Prostate gland (tissue), 2 donors: Measurements from ENCODE around the gene XPO6. TPM values are rescaled to one million over a fixed set of nuclear protein-coding genes. Genes with fewer than 3 reads are reported as not detected.

ENCODE experiments used
- DNase-seq: peaks from one replicate; pipeline ENCODE4 v3.0.0-alpha.2; 2019; ENCODE audit warnings: low spot score
- H3K27ac ChIP-seq, 2 donors: fragments of 200-600 bp; sonication (generic); 2 replicates each; pipeline ENCODE4 v1.5.1; 2017 to 2019
- H3K27me3 ChIP-seq: fragments of 200-600 bp; sonication (generic); replicated peaks from 2 replicates; pipeline ENCODE4 v1.5.1; 2019; ENCODE audit not compliant: insufficient read depth
- H3K36me3 ChIP-seq, 2 donors: fragments of 200-600 bp; sonication (generic); 1 replicate in 1 of 2; 2 replicates in 1 of 2; pipeline versions ENCODE4 v1.5.1 to v1.8.1; 2017 to 2019
- H3K4me1 ChIP-seq: fragments of 200-600 bp; sonication (generic); replicated peaks from 2 replicates; pipeline ENCODE4 v1.5.1; 2019
- H3K4me3 ChIP-seq, 2 donors: fragments of 200-600 bp; sonication (generic); 2 replicates each; pipeline ENCODE4 v1.5.1; 2017 to 2019
- H3K9me3 ChIP-seq: fragments of 200-600 bp; sonication (generic); 2 replicates; pipeline ENCODE4 v1.5.1; 2017
- CTCF ChIP-seq, 4 experiments: fragments of 200-600 bp in 2 of 4; fragments of 450-650 bp in 2 of 4; sonication (generic) in 2 of 4; IDR thresholded peaks; 1 replicate in 3 of 4; 2 replicates in 1 of 4; pipeline ENCODE4 v1.5.1; 2016 to 2019; ENCODE audit warnings: antibody characterized with exemption in 4 of 4, mild to moderate bottlenecking in 2 of 4, moderate library complexity in 2 of 4
- POLR2A ChIP-seq: fragments of 450-650 bp; IDR thresholded peaks from one replicate; pipeline ENCODE4 v1.6.1; 2016; ENCODE audit warnings: antibody characterized with exemption, mild to moderate bottlenecking
- POLR2AphosphoS5 ChIP-seq: sonication (generic); formaldehyde crosslinking; IDR thresholded peaks from one replicate; pipeline ENCODE4 v1.6.1; 2017; ENCODE audit warnings: antibody characterized with exemption
- whole genome bisulfite sequencing: methylation state at CpG from one replicate; pipeline ENCODE4 v1.1.5; 2018; 5-methylcytosine and 5-hydroxymethylcytosine counted together
- intact Hi-C: fragments of 100-400 bp; cut with DNase I; formaldehyde crosslinking; loops from one replicate; pipeline ENCODE4 v1.14.2; 2022
- total RNA-seq, 2 donors: library from RNA; depleted of rRNA; stranded (reverse); fragments of >200 nt; gene quantifications; one replicate each; pipeline ENCODE4 v1.1.0, GENCODE V29; 2016

Gene XPO6
- total RNA-seq, 2 donors from 2014 or later = 51.1 to 145 TPM

GRCh38 chr16:28126684-28127620, 84.8 kb downstream of the XPO6 start:
- H3K4me1 ChIP-seq = no peaks in the 10 kb centered on the region
- H3K27me3 ChIP-seq = no peaks in the 10 kb centered on the region
- DNase-seq = no peak
- H3K9me3 ChIP-seq = no peaks in the 10 kb centered on the region
- H3K36me3 ChIP-seq = peaks cover 0 to 4% of the 10 kb centered on the region in 2 donors
- no peak overlapping the region for H3K27ac ChIP-seq
- TF ChIP-seq POLR2AphosphoS5 = peak; percentile 32
- TF ChIP-seq CTCF (IDR thresholded peaks at IDR 0.05) = no peak
- no peak overlapping the region for H3K4me3 ChIP-seq
- intact Hi-C loops = no loop called here
- 88% methylated on average over 14 of the region's 14 CpGs for WGBS

GRCh38 chr16:28125592-28125991, 86.2 kb downstream of the XPO6 start:
- Histone ChIP-seq H3K27me3 (no peaks in the 10 kb centered on the region), H3K27ac (no peak overlapping the region), H3K4me1 (no peaks in the 10 kb centered on the region), H3K36me3 (peaks cover 0 to 4% of the 10 kb centered on the region in 2 donors), H3K9me3 (no peaks in the 10 kb centered on the region), H3K4me3 (no peak overlapping the region)
- WGBS = 94% methylated on average over 16 of the region's 16 CpGs
- intact Hi-C loops = no loop called here
- no peak for TF ChIP-seq POLR2AphosphoS5
- DNase-seq = no peak

GRCh38 chr16:28121527-28121926, 90.2 kb downstream of the XPO6 start:
- TF ChIP-seq POLR2AphosphoS5 = no peak
- no peak for TF ChIP-seq CTCF (IDR thresholded peaks at IDR 0.05)
- TF ChIP-seq POLR2A = no peak
- 62% methylated on average over 2 of the region's 2 CpGs for WGBS
- DNase-seq = no peak
- intact Hi-C loops = no loop called here
- Histone ChIP-seq H3K9me3 (no peaks in the 10 kb centered on the region), H3K36me3 (peaks cover 0 to 5% of the 10 kb centered on the region in 2 donors), H3K27ac (no peak overlapping the region), H3K4me3 (no peak overlapping the region), H3K4me1 (no peaks in the 10 kb centered on the region), H3K27me3 (no peaks in the 10 kb centered on the region)

- DNase-seq = no peak
- Histone ChIP-seq H3K27me3 (no peaks in the 10 kb centered on the region), H3K4me1 (no peaks in the 10 kb centered on the region), H3K4me3 (no peak overlapping the region), H3K36me3 (peaks cover 0 to 5% of the 10 kb centered on the region in 2 donors), H3K27ac (no peak overlapping the region), H3K9me3 (no peaks in the 10 kb centered on the region)
- no peak for TF ChIP-seq POLR2AphosphoS5
- no peak for TF ChIP-seq POLR2A
- no peak for TF ChIP-seq CTCF (IDR thresholded peaks at IDR 0.05)
- 83% methylated on average over 3 of the region's 3 CpGs for WGBS
- intact Hi-C loops = no loop called here
Measured at GRCh38 chr16:28120754-28121153, 91.0 kb downstream of the XPO6 start.

- intact Hi-C loops = no loop called here
- DNase-seq = no peak
- no peak overlapping the region for H3K4me3 ChIP-seq
- H3K4me1 ChIP-seq = no peaks in the 10 kb centered on the region
- 48% methylated on average over 2 of the region's 2 CpGs for WGBS
- peaks cover 0 to 5% of the 10 kb centered on the region in 2 donors for H3K36me3 ChIP-seq
- H3K27ac ChIP-seq = no peak overlapping the region
- TF ChIP-seq CTCF (IDR thresholded peaks at IDR 0.05) = no peak
- TF ChIP-seq POLR2A = no peak
- TF ChIP-seq POLR2AphosphoS5 = no peak
- no peaks in the 10 kb centered on the region for H3K9me3 ChIP-seq
- H3K27me3 ChIP-seq = no peaks in the 10 kb centered on the region
Measured at GRCh38 chr16:28118637-28119036, 93.1 kb downstream of the XPO6 start.
